Activated T-cell treated with anti-CD3 and anti-CD28 coated beads, Interleukin-2, amount 50 U/mL, for 4 hours (primary cell): ENCODE measurements around the gene SIL1. TPM values are rescaled to one million over a fixed set of nuclear protein-coding genes. Genes with fewer than 3 reads are reported as not detected.
"Not testable (repeated sequence)": the region's sequence is repeated elsewhere in the genome, so short reads cannot be mapped to it uniquely, and the experiment has no call there.

Experiments used
- ATAC-seq, 2 donors: fragments of 200-7000 bp; cut with Tn5 transposase; one replicate each; pipeline ENCODE4 v1.10.0; 2021
- DNase-seq: peaks from one replicate; pipeline ENCODE4 v3.0.0-alpha.2; 2020
- H3K27me3 Mint-ChIP-seq: one replicate; pipeline ENCODE4 v1.8.0; 2021; ENCODE audit warnings: low read depth, mixed read lengths
- H3K36me3 Mint-ChIP-seq: one replicate; pipeline ENCODE4 v1.8.0; 2022; ENCODE audit warnings: mixed read lengths; ENCODE audit not compliant: insufficient read depth
- H3K4me1 Mint-ChIP-seq: one replicate; pipeline ENCODE4 v1.8.0; 2021; ENCODE audit warnings: low read depth, mixed read lengths
- H3K4me3 Mint-ChIP-seq: one replicate; pipeline ENCODE4 v1.8.0; 2021; ENCODE audit warnings: mild to moderate bottlenecking, moderate library complexity, mixed read lengths
- H3K9me3 Mint-ChIP-seq: one replicate; pipeline ENCODE4 v1.8.0; 2021; ENCODE audit warnings: mixed read lengths
- total RNA-seq, 3 donors: library from RNA; stranded (reverse); gene quantifications; one replicate each; pipeline ENCODE4 v1.2.1, GENCODE V29; 2021

SIL1 gene
- total RNA-seq, 3 donors from 2014 or later = 17.8 to 26.1 (median 22.9) TPM

- peaks cover 4% of the 10 kb centered on the region for H3K4me1 Mint-ChIP-seq
- H3K4me3 Mint-ChIP-seq = no peak overlapping the region
- H3K27me3 Mint-ChIP-seq = no peaks in the 10 kb centered on the region
- peaks cover 5% of the 10 kb centered on the region for H3K36me3 Mint-ChIP-seq
- H3K9me3 Mint-ChIP-seq = no peaks in the 10 kb centered on the region
- DNase-seq (no peak), ATAC-seq (no peak)
Measured at GRCh38 chr5:139079225-139079990, 118.8 kb downstream of the SIL1 start.

- ATAC-seq (no peak), DNase-seq (no peak)
- no peaks in the 10 kb centered on the region for H3K27me3 Mint-ChIP-seq
- H3K4me1 Mint-ChIP-seq = peaks cover 4% of the 10 kb centered on the region
- H3K9me3 Mint-ChIP-seq = no peaks in the 10 kb centered on the region
- no peak overlapping the region for H3K4me3 Mint-ChIP-seq
- peaks cover 5% of the 10 kb centered on the region for H3K36me3 Mint-ChIP-seq
Measured at GRCh38 chr5:139078345-139078744, 119.8 kb downstream of the SIL1 start.

- peaks cover 4% of the 10 kb centered on the region for H3K4me1 Mint-ChIP-seq
- H3K27me3 Mint-ChIP-seq = no peaks in the 10 kb centered on the region
- no peaks in the 10 kb centered on the region for H3K9me3 Mint-ChIP-seq
- H3K36me3 Mint-ChIP-seq = peaks cover 5% of the 10 kb centered on the region
- DNase-seq = no peak
- ATAC-seq = no peak
- H3K4me3 Mint-ChIP-seq = no peak overlapping the region
Measured at GRCh38 chr5:139077899-139078298, 120.3 kb downstream of the SIL1 start.

- Mint-ChIP-seq H3K4me1 (peaks cover 4% of the 10 kb centered on the region), H3K36me3 (no peaks in the 10 kb centered on the region), H3K9me3 (no peaks in the 10 kb centered on the region), H3K4me3 (no peak overlapping the region), H3K27me3 (no peaks in the 10 kb centered on the region)
- ATAC-seq = no peak
- DNase-seq = no peak
Measured at GRCh38 chr5:139076111-139076510, 122.1 kb downstream of the SIL1 start.

GRCh38 chr5:139075066-139076050, 122.8 kb downstream of the SIL1 start:
- no peak for ATAC-seq
- H3K27me3 Mint-ChIP-seq = no peaks in the 10 kb centered on the region
- peaks cover 4% of the 10 kb centered on the region for H3K4me1 Mint-ChIP-seq
- no peaks in the 10 kb centered on the region for H3K9me3 Mint-ChIP-seq
- DNase-seq = no peak
- H3K36me3 Mint-ChIP-seq = no peaks in the 10 kb centered on the region
- H3K4me3 Mint-ChIP-seq = no peak overlapping the region

- H3K27me3 Mint-ChIP-seq, H3K9me3 Mint-ChIP-seq, DNase-seq, ATAC-seq, H3K36me3 Mint-ChIP-seq, H3K4me1 Mint-ChIP-seq, H3K4me3 Mint-ChIP-seq: not testable (repeated sequence)
Measured at GRCh38 chr5:139073956-139074355, 124.2 kb downstream of the SIL1 start.

GRCh38 chr5:139068494-139069151, 129.5 kb downstream of the SIL1 start:
- H3K27me3 Mint-ChIP-seq = no peaks in the 10 kb centered on the region
- peaks cover 10% of the 10 kb centered on the region for H3K4me1 Mint-ChIP-seq
- H3K36me3 Mint-ChIP-seq = peaks cover 7% of the 10 kb centered on the region
- ATAC-seq = no peak
- H3K4me3 Mint-ChIP-seq = no peak overlapping the region
- no peaks in the 10 kb centered on the region for H3K9me3 Mint-ChIP-seq
- DNase-seq = no peak

- Mint-ChIP-seq H3K9me3 (no peaks in the 10 kb centered on the region), H3K36me3 (peaks cover 7% of the 10 kb centered on the region), H3K4me3 (no peak overlapping the region), H3K4me1 (peaks cover 10% of the 10 kb centered on the region), H3K27me3 (no peaks in the 10 kb centered on the region)
- no peak for DNase-seq
- ATAC-seq = no peak
Measured at GRCh38 chr5:139068060-139068459, 130.1 kb downstream of the SIL1 start.

- ATAC-seq (no peak), DNase-seq (no peak)
- Mint-ChIP-seq H3K9me3 (no peaks in the 10 kb centered on the region), H3K27me3 (no peaks in the 10 kb centered on the region), H3K36me3 (peaks cover 11% of the 10 kb centered on the region), H3K4me1 (peaks cover 10% of the 10 kb centered on the region), H3K4me3 (no peak overlapping the region)
Measured at GRCh38 chr5:139065306-139065705, 132.9 kb downstream of the SIL1 start.

GRCh38 chr5:139064613-139065012, 133.6 kb downstream of the SIL1 start:
- no peak for DNase-seq
- H3K9me3 Mint-ChIP-seq = no peaks in the 10 kb centered on the region
- peaks cover 10% of the 10 kb centered on the region for H3K4me1 Mint-ChIP-seq
- no peak for ATAC-seq
- no peak overlapping the region for H3K4me3 Mint-ChIP-seq
- no peaks in the 10 kb centered on the region for H3K27me3 Mint-ChIP-seq
- H3K36me3 Mint-ChIP-seq = peaks cover 11% of the 10 kb centered on the region

GRCh38 chr5:139063664-139064054, 134.5 kb downstream of the SIL1 start:
- Mint-ChIP-seq H3K36me3 (peaks cover 11% of the 10 kb centered on the region), H3K4me1 (peaks cover 8% of the 10 kb centered on the region), H3K4me3 (no peak overlapping the region), H3K27me3 (no peaks in the 10 kb centered on the region), H3K9me3 (no peaks in the 10 kb centered on the region)
- ATAC-seq (no peak), DNase-seq (no peak)

- H3K4me3 Mint-ChIP-seq = no peak overlapping the region
- no peak for ATAC-seq
- peaks cover 4% of the 10 kb centered on the region for H3K4me1 Mint-ChIP-seq
- no peak for DNase-seq
- H3K27me3 Mint-ChIP-seq = no peaks in the 10 kb centered on the region
- H3K9me3 Mint-ChIP-seq = no peaks in the 10 kb centered on the region
- H3K36me3 Mint-ChIP-seq = peaks cover 11% of the 10 kb centered on the region
Measured at GRCh38 chr5:139062910-139063663, 135.1 kb downstream of the SIL1 start.

GRCh38 chr5:139061856-139062255, 136.3 kb downstream of the SIL1 start:
- H3K27me3 Mint-ChIP-seq = no peaks in the 10 kb centered on the region
- H3K4me1 Mint-ChIP-seq = no peaks in the 10 kb centered on the region
- no peak overlapping the region for H3K4me3 Mint-ChIP-seq
- no peaks in the 10 kb centered on the region for H3K9me3 Mint-ChIP-seq
- peaks cover 9% of the 10 kb centered on the region for H3K36me3 Mint-ChIP-seq
- ATAC-seq = no peak
- no peak for DNase-seq

- no peak for ATAC-seq
- peaks cover 9% of the 10 kb centered on the region for H3K36me3 Mint-ChIP-seq
- DNase-seq = no peak
- H3K27me3 Mint-ChIP-seq = no peaks in the 10 kb centered on the region
- H3K9me3 Mint-ChIP-seq = no peaks in the 10 kb centered on the region
- no peak overlapping the region for H3K4me3 Mint-ChIP-seq
- no peaks in the 10 kb centered on the region for H3K4me1 Mint-ChIP-seq
Measured at GRCh38 chr5:139061274-139061673, 136.9 kb downstream of the SIL1 start.
